Left cardiac atrium (tissue), 4 donors: ENCODE results near the gene ASPM. TPM values are rescaled to one million over a fixed set of nuclear protein-coding genes. Genes with fewer than 3 reads are reported as not detected.

Experiments used
- ATAC-seq, 2 donors: fragments of 200-7000 bp; cut with Tn5 transposase; one replicate each; pipeline ENCODE4 v1.9.1; 2020; ENCODE audit warnings: mild to moderate bottlenecking in 2 of 2, moderate library complexity in 2 of 2
- DNase-seq: peaks from one replicate; pipeline ENCODE4 v3.0.0-alpha.2; 2020
- intact Hi-C, 2 donors: fragments of 100-400 bp; cut with DNase I; formaldehyde crosslinking; loops; one replicate each; pipeline versions ENCODE4 v1.14.1 to v1.15.1; 2022 to 2023
- long read RNA-seq: library from polyadenylated mRNA; unstranded; transcript quantifications from one replicate; pipeline ENCODE4 v2.0.0, GENCODE V29; 2021
- total RNA-seq, 2 donors: library from RNA; stranded (reverse); fragmentation: NEBNext Ultra II Directional; extraction: Animal tissue kit (Norgen Biotek cat#: 25700); gene quantifications; one replicate each; pipeline ENCODE4 v1.2.1, GENCODE V29; 2021
- donor health status: DM: no; HTN: yes; CAD: no.
- donor health status: DM: no; HTN: yes; CAD: no; lungs with severe emphysema.
- donor health status: DM: yes; HTN: yes; CAD: no.
- donor health status: Dilated cardiomyopathy.

The ASPM gene
- under 1 TPM; 0.13 to 0.53 TPM for total RNA-seq
- long read RNA-seq: 0 reads

- peak; percentile 96 for DNase-seq
- intact Hi-C loops: no loop called here
- peak; percentile 100 for ATAC-seq
These were observed at the start of gene ASPM for GRCh38 chr1:197146101-197147095. Gene ASPM, minus strand, starts transcription at chr1:197146669. Its CDS starts 232 bp downstream, at chr1:197146437.

- intact Hi-C loops: no loop called here
- DNase-seq (no peak), ATAC-seq (no peak)
These were observed 48.6 kb upstream of the ASPM start for GRCh38 chr1:197195100-197195499.

GRCh38 chr1:197184190-197184589 lies 37.7 kb upstream of the ASPM start:
- DNase-seq: no peak
- intact Hi-C loops: no loop called here
- ATAC-seq: no peak

- intact Hi-C loops: no loop called here
- DNase-seq (no peak), ATAC-seq (no peak)
These were observed 36.8 kb upstream of the ASPM start for GRCh38 chr1:197183195-197183748.

- intact Hi-C loops: no loop called here
- ATAC-seq: no peak
- DNase-seq: no peak
These were observed 36.2 kb upstream of the ASPM start for GRCh38 chr1:197182716-197183115.

GRCh38 chr1:197181982-197182381 lies 35.5 kb upstream of the ASPM start:
- DNase-seq (no peak), ATAC-seq (no peak)
- intact Hi-C loops: no loop called here

- ATAC-seq: peak; percentile 60 to 61
- no peak for DNase-seq
- intact Hi-C loops: loop anchor here in 1 of 2 donors (1.0 kb wide), 1 partner anchor 177 kb away; no protein-coding TSS in a partner anchor
These were observed 33.9 kb upstream of the ASPM start for GRCh38 chr1:197180252-197180878.

GRCh38 chr1:197178998-197179397 lies 32.5 kb upstream of the ASPM start:
- no peak for DNase-seq
- intact Hi-C loops: no loop called here
- ATAC-seq: no peak

GRCh38 chr1:197174818-197175217 lies 28.3 kb upstream of the ASPM start:
- intact Hi-C loops: no loop called here
- DNase-seq (no peak), ATAC-seq (no peak)

- DNase-seq (no peak), ATAC-seq (no peak)
- intact Hi-C loops: no loop called here
These were observed 27.4 kb upstream of the ASPM start for GRCh38 chr1:197173571-197174507.

GRCh38 chr1:197171531-197171930 lies 25.1 kb upstream of the ASPM start:
- ATAC-seq (no peak), DNase-seq (no peak)
- intact Hi-C loops: no loop called here

GRCh38 chr1:197170538-197170937 lies 24.1 kb upstream of the ASPM start:
- intact Hi-C loops: no loop called here
- DNase-seq (no peak), ATAC-seq (no peak)

- ATAC-seq (no peak), DNase-seq (no peak)
- intact Hi-C loops: no loop called here
These were observed 13.0 kb upstream of the ASPM start for GRCh38 chr1:197159461-197159860.

- intact Hi-C loops: no loop called here
- DNase-seq (no peak), ATAC-seq (no peak)
These were observed 10.2 kb upstream of the ASPM start for GRCh38 chr1:197156692-197157091.

GRCh38 chr1:197152662-197153061 lies 6.2 kb upstream of the ASPM start:
- ATAC-seq (no peak), DNase-seq (no peak)
- intact Hi-C loops: no loop called here

GRCh38 chr1:197151185-197151584 lies 4.7 kb upstream of the ASPM start:
- ATAC-seq (no peak), DNase-seq (no peak)
- intact Hi-C loops: no loop called here

- DNase-seq: no peak
- ATAC-seq: no peak
- intact Hi-C loops: no loop called here
These were observed 4.0 kb upstream of the ASPM start for GRCh38 chr1:197150336-197151005.

- intact Hi-C loops: no loop called here
- no peak for DNase-seq
These were observed 2.9 kb upstream of the ASPM start for GRCh38 chr1:197149340-197149739.

More at GRCh38 chr1:197149340-197149739, 2.9 kb upstream of the ASPM start:
- no peak for ATAC-seq
